ENCODE results near the gene DNAH14.
A peak's percentile ranks its signal among the peaks of the same experiment; 100 is the strongest.

DNAH14 gene

GRCh38 chr1:225406976-225407725 is 477.7 kb downstream of the DNAH14 start:
- DNase-seq (ENCODE audit: low read depth in 2 of 2): no peak

- no peak for DNase-seq (ENCODE audit: low read depth in 2 of 2)
These were observed 478.3 kb downstream of the DNAH14 start for GRCh38 chr1:225407755-225408154.

- DNase-seq (ENCODE audit: low read depth in 2 of 2): no peak
These were observed 478.8 kb downstream of the DNAH14 start for GRCh38 chr1:225408249-225408648.

- no peak for DNase-seq (ENCODE audit: low read depth in 2 of 2)
These were observed 479.6 kb downstream of the DNAH14 start for GRCh38 chr1:225409051-225409450.

GRCh38 chr1:225410036-225410435 is 480.6 kb downstream of the DNAH14 start:
- DNase-seq (ENCODE audit: low read depth in 2 of 2): no peak

- DNase-seq (ENCODE audit: low read depth in 2 of 2): no peak
These were observed 482.8 kb downstream of the DNAH14 start for GRCh38 chr1:225412321-225412720.

- no peak for DNase-seq (ENCODE audit: low read depth in 2 of 2)
These were observed 483.4 kb downstream of the DNAH14 start for GRCh38 chr1:225412803-225413351.

- no peak for DNase-seq (ENCODE audit: low read depth in 2 of 2)
These were observed 484.4 kb downstream of the DNAH14 start for GRCh38 chr1:225413708-225414375.

DNA sequence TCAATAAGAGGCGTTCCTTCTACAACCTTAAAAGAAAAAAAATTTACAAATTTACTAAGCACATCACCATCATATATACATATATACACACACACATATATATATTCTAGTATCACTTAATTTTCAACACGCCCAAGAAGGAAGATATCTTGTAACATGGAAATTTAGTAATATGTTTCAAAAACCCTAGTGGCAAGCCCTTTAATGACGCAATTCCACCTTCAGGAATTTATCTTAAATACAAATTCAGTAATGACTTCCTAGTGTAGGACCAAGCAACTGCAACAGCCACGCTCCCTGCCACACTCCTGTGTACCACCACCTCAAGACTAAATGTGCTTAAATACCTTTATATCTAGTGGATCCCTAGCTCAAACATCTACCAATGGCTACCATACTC is 485.8 kb downstream of the DNAH14 start:
- no peak for DNase-seq (ENCODE audit: low read depth in 2 of 2)

- DNase-seq (ENCODE audit: low read depth in 2 of 2): no peak
These were observed 486.7 kb downstream of the DNAH14 start for GRCh38 chr1:225415967-225416745.

DNA sequence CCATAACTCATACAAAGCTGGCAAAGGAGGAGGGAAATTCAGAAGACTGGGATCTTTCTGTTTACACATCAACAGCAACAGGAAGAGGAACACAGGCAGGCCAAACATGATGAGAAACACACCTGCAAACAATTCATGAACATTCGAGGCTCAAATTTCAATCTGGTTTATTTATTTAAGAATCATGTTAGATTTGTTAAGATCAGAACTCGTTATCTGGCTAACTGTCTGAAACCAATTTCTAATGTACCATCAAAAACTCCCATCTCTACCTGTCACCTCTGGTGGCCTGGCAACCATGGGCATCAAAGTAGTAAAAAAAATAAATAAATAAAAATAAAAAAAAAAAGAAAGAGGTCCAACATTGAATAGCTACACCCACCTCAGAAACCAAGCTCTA is 488.6 kb downstream of the DNAH14 start:
- DNase-seq (ENCODE audit: low read depth in 2 of 2): no peak

DNA sequence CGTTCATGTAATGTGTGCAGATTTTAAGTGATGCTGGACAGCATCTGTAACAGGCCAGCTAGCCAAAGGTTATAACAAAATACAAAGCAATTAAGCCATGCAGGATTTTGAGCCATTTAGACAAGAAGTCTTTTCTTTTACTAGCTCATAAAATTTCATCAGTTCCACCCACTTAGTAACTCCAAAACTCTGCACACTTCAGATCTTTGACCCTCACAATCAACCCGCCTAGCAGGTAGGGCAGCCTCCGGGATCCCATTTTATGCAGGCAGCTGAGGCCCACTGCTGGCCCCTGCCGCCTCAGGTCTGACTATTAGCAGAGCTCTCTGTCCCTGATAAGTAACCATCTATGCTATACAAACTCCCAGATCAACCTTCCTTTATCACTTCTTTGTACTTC is 489.1 kb downstream of the DNAH14 start:
- no peak for DNase-seq (ENCODE audit: low read depth in 2 of 2)

DNA sequence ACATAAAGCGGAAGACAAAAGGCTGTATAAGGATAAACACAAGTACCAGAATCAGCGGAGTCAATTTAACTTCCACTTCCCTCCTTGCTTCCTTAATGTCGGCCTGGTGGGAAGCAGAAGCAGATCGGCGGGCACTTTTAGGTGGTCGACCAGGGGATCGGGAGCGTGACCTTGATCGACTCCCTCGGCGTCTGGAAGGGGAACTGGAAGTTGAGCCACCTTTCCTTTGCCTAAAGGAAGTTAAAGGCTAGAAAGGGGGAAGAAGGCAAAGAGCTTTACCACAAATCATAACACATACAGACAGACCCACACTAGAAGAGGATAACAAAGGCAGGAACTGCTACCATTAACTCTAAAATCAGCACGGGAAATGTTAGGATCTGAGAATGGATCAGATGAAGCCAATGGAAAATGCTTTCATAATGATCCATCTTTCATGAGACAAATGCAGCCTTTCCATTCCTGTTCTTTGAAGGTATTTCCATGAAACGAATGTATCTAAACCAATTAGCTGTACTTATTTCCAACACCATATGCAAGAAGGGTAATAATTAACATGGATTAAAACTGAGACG is 492.6 kb downstream of the DNAH14 start:
- no peak for DNase-seq (ENCODE audit: low read depth in 2 of 2)

DNA sequence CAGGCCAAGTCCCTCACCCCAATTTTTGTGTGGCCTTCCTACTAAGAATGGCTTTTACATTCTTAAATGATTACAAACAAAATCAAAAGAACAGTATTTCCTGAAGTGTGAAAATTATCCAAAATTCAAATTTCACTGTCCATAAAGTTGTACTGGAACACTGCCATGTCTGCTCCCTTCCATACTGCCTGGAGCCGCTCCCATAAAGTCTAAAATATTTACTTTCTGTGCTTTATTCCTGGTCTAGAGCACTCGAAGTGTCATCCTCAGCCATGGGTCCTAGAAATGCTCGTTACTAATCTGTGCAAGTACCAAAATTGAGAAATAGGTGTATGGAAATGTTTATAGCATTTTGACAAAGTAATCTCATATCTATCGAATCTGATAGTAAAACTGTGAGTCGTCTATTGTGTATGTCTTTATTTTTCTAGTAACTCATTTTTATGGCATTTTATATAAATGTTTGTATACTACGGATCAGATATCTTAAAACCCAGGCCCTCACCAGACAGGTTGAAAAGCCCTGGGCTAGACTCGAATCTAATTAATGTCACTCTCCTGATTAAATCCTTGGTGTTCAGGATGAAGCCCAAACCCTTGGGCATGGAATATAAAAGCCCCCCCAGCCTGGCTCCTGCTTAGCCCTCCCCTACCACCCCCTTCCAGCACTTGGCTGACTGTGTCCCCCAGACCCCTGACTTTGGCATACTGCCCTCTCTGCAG is 493.5 kb downstream of the DNAH14 start:
- no peak for DNase-seq (ENCODE audit: low read depth in 2 of 2)

DNA sequence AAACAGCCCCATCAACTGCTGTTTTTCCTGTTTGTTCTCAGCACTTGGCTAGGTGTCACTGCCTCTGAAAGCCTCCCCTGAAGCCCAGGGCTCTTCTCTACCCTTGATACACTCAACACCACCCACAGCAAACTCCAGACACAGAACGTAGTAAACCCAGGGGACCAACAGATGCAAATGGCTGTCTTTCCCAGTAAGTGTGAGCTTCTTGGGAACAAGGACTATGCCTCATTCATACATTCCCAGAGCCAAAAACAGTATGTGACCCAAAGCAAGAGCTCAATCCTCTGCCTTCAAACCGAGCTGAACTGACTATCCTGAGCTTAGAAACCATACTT is 494.0 kb downstream of the DNAH14 start:
- no peak for DNase-seq (ENCODE audit: low read depth in 2 of 2)

- no peak for DNase-seq (ENCODE audit: low read depth in 2 of 2)
These were observed 495.2 kb downstream of the DNAH14 start for GRCh38 chr1:225424562-225425200.

DNA sequence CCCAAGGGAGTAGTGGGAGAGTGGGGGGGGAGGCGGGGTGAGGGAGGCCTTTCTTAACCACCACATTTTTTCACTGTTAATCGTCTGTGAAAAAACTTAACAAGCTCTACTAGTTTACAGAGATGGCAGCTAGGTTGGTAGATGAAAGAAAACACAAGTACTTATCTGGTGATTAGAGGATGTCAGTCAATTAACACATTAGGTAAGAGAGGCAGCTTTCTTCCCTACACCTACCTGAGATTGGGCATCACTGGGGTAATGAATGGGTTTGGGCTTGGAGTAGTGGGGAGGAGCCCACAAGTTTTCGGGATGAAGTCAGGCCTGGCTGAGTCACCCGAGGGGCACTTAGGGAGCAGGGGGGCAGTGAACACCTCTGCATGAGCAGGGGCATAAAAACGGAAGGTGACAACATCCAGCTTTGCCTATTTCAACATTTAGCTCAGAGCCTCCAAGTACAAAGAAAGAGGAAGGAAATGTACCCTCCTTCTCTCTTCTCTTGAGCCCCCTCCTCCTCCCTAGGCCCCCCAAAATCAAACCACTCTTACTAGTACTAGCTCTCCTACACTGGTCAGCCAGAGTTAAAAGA is 495.8 kb downstream of the DNAH14 start:
- no peak for DNase-seq (ENCODE audit: low read depth in 2 of 2)

GRCh38 chr1:225426395-225427234 is 497.1 kb downstream of the DNAH14 start:
- peak in 1 of 2 donors; percentile 10 for DNase-seq (ENCODE audit: low read depth in 2 of 2)

DNA sequence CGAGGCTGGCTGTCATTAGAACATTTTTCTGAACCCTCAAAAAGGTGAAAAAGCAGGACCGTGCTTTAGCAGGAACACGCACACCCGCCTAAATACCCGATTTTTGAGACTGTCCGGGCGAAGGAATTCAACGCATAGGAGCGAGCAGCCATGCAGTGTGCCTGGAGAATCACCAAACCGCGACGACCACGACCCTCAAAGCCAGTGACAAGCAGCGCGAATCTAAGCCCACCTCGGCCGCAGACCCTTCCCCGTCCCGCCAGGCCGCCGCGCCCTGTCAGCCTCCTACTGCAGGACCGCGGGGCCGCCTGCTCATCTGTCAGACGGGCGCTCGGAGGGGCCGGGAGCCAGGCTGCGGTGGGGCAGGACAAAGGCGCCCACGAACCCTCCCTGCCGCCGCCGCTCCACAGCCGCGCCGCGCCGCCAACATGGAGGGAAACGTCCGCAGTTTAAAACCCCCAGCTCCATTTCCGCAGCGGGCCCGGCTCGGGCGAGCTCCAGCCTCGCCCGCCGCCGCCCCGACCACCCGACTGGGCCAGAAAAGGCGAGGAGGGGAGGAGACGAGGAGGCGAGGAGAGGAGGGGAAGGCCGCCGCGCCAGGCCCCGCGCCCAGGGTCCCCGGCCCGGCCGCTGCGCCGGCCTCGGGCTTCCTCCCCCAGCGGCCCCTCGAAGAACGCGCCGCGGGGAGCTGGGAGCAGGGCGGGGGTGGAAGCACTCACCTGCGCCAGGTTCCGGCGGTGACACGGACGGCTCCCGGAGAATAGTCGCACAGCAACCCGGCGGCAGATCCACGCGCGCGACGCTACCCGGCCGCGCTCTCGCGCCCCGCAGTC is 498.0 kb downstream of the DNAH14 start, which contains the start of gene LBR:
Gene LBR (minus strand): TSS at position 804 of the 833 bp plus-strand sequence. CDS start 3,963 bp downstream, outside the sequence.
- peak; percentile 7 to 22 for DNase-seq (ENCODE audit: low read depth in 2 of 2)

Measured in stimulated activated CD8-positive, alpha-beta memory T cell treated with anti-CD3 and anti-CD28 coated beads, Interleukin-2, amount 100 ng/mL, for 48 hours (primary cell).